Measurements from ENCODE around the gene TEAD4. TPM values are rescaled to one million over a fixed set of nuclear protein-coding genes. Genes with fewer than 3 reads are reported as not detected.

Gene TEAD4
- total RNA-seq, 1 donor: 15.2 TPM

DNA sequence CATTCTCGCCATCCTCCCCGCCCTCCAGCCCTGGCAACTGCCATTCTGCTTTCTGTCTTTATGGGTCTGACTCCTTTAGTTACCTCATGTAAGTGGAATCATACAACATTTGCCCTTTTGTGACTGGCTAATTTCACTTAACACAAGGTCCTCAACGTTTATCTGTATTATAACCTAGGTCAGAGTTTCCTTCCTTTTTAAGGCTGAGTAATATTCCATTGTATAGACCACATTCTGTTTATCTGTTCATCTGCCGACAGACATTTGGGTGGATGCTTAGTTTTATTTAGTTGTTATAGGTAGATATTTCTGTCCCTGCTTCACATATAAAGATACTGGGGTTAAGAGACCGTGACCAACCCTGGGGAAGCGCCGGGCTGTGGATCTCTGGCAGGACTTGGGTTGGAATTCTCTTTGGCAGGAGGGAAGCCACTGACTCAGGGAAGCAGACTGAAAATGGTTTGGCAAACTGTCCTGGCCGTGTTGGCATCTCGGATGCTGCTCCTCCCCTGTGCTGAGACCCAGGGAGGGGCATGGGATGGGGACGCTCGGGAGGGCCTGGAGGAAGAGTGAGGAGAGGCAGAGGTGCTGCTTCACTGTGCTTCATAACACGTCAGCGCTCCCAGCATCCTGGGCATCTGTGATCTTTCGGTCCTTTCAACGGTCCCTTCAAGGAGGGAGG is 38.9 kb downstream of the TEAD4 start:
- peak overlapping the region; percentile 54 for H3K4me2 ChIP-seq (ENCODE audit: insufficient read depth, low read length)
- peaks cover 24% of the 10 kb centered on the region for H3K4me1 ChIP-seq (ENCODE audit: insufficient read depth, low read length)
- H4K20me1 ChIP-seq (ENCODE audit: insufficient read depth, low read length): peaks cover 15% of the 10 kb centered on the region
- no peaks in the 10 kb centered on the region for H3K9me3 ChIP-seq (ENCODE audit: low read depth, low read length)
- H3K27me3 ChIP-seq (ENCODE audit: insufficient read depth, low read length): no peaks in the 10 kb centered on the region
- DNase-seq (ENCODE audit: insufficient read length, low spot score, missing footprints): peak; percentile 84
- H3K36me3 ChIP-seq (ENCODE audit: insufficient read depth, low read length): peaks cover 10% of the 10 kb centered on the region
- H3K4me3 ChIP-seq (ENCODE audit: insufficient read depth, low read length): no peak overlapping the region
- peaks cover 27% of the 10 kb centered on the region for H3K79me2 ChIP-seq (ENCODE audit: insufficient read depth, low read length)
- TF ChIP-seq, protein P1, sequence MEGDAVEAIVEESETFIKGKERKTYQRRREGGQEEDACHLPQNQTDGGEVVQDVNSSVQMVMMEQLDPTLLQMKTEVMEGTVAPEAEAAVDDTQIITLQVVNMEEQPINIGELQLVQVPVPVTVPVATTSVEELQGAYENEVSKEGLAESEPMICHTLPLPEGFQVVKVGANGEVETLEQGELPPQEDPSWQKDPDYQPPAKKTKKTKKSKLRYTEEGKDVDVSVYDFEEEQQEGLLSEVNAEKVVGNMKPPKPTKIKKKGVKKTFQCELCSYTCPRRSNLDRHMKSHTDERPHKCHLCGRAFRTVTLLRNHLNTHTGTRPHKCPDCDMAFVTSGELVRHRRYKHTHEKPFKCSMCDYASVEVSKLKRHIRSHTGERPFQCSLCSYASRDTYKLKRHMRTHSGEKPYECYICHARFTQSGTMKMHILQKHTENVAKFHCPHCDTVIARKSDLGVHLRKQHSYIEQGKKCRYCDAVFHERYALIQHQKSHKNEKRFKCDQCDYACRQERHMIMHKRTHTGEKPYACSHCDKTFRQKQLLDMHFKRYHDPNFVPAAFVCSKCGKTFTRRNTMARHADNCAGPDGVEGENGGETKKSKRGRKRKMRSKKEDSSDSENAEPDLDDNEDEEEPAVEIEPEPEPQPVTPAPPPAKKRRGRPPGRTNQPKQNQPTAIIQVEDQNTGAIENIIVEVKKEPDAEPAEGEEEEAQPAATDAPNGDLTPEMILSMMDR (IDR thresholded peaks at IDR 0.05; ENCODE audit: extremely low read depth, low read depth, low read length): no peak
- peak overlapping the region; percentile 74 for H3K27ac ChIP-seq (ENCODE audit: low read depth, low read length)
- no peak overlapping the region for H2AFZ ChIP-seq (ENCODE audit: low read length)

- Histone ChIP-seq H3K4me1 (ENCODE audit: insufficient read depth, low read length) (peaks cover 30% of the 10 kb centered on the region), H3K27me3 (ENCODE audit: insufficient read depth, low read length) (no peaks in the 10 kb centered on the region), H3K79me2 (ENCODE audit: insufficient read depth, low read length) (peaks cover 25% of the 10 kb centered on the region), H2AFZ (ENCODE audit: low read length) (no peak overlapping the region), H3K9me3 (ENCODE audit: low read depth, low read length) (no peaks in the 10 kb centered on the region), H4K20me1 (ENCODE audit: insufficient read depth, low read length) (peaks cover 15% of the 10 kb centered on the region), H3K4me3 (ENCODE audit: insufficient read depth, low read length) (peak overlapping the region; percentile 20), H3K4me2 (ENCODE audit: insufficient read depth, low read length) (peak overlapping the region; percentile 54), H3K27ac (ENCODE audit: low read depth, low read length) (peak overlapping the region; percentile 74), H3K36me3 (ENCODE audit: insufficient read depth, low read length) (peaks cover 10% of the 10 kb centered on the region)
- TF ChIP-seq, protein P1 (IDR thresholded peaks at IDR 0.05; ENCODE audit: extremely low read depth, low read depth, low read length): no peak
- DNase-seq (ENCODE audit: insufficient read length, low spot score, missing footprints): peak; percentile 100
Measured at GRCh38 chr12:2998789-2999264, 39.6 kb downstream of the TEAD4 start.

- no peaks in the 10 kb centered on the region for H3K9me3 ChIP-seq (ENCODE audit: low read depth, low read length)
- peaks cover 15% of the 10 kb centered on the region for H4K20me1 ChIP-seq (ENCODE audit: insufficient read depth, low read length)
- no peaks in the 10 kb centered on the region for H3K27me3 ChIP-seq (ENCODE audit: insufficient read depth, low read length)
- TF ChIP-seq, protein P1 (IDR thresholded peaks at IDR 0.05; ENCODE audit: extremely low read depth, low read depth, low read length): no peak
- peak overlapping the region; percentile 44 for H3K4me2 ChIP-seq (ENCODE audit: insufficient read depth, low read length)
- peaks cover 27% of the 10 kb centered on the region for H3K79me2 ChIP-seq (ENCODE audit: insufficient read depth, low read length)
- H3K4me3 ChIP-seq (ENCODE audit: insufficient read depth, low read length): no peak overlapping the region
- H3K36me3 ChIP-seq (ENCODE audit: insufficient read depth, low read length): peaks cover 8% of the 10 kb centered on the region
- peak overlapping the region; percentile 74 for H3K27ac ChIP-seq (ENCODE audit: low read depth, low read length)
- peaks cover 33% of the 10 kb centered on the region for H3K4me1 ChIP-seq (ENCODE audit: insufficient read depth, low read length)
- no peak overlapping the region for H2AFZ ChIP-seq (ENCODE audit: low read length)
- DNase-seq (ENCODE audit: insufficient read length, low spot score, missing footprints): peak; percentile 39
Measured at GRCh38 chr12:2999265-2999841, 40.2 kb downstream of the TEAD4 start.

DNA sequence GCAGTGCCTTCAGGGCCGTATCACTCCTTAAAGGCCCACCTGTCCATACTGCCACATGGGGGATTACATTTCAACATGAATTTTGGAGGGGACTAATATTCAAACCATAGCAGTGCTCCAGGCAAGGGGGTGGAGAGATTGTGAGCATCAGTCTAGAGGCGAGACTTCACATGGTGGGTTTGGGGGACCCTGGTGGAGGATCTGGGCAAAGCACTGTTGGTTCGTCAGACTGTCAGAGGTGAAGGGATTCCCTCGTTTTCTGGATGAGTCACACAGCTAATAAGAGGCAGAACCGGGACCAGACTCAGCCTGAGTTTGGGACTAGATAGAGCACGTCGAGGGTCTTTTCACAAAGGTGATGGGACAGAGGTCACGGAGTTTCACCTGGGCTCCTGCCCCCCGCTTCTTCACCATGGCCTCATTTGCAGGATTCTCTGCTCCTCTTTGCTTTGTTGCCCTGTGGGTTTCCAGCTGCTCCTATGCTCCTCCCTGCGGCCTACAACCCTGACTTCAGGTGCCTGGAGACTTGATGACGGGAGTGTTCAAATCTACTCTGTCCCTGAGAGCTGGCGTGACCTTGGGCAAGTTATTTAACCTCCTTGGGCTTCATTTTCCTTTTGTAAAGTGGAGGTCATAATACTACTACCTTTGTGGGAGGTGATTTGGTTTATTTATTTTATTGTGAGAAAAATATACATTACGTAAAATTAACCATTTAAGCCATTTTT is 41.5 kb downstream of the TEAD4 start:
- H3K27ac ChIP-seq (ENCODE audit: low read depth, low read length): no peak overlapping the region
- DNase-seq (ENCODE audit: insufficient read length, low spot score, missing footprints): peak; percentile 53
- no peaks in the 10 kb centered on the region for H3K9me3 ChIP-seq (ENCODE audit: low read depth, low read length)
- no peak overlapping the region for H2AFZ ChIP-seq (ENCODE audit: low read length)
- peaks cover 15% of the 10 kb centered on the region for H4K20me1 ChIP-seq (ENCODE audit: insufficient read depth, low read length)
- peaks cover 45% of the 10 kb centered on the region for H3K4me1 ChIP-seq (ENCODE audit: insufficient read depth, low read length)
- H3K79me2 ChIP-seq (ENCODE audit: insufficient read depth, low read length): peaks cover 29% of the 10 kb centered on the region
- no peak overlapping the region for H3K4me2 ChIP-seq (ENCODE audit: insufficient read depth, low read length)
- TF ChIP-seq, protein P1 (IDR thresholded peaks at IDR 0.05; ENCODE audit: extremely low read depth, low read depth, low read length): peak; percentile 18
- H3K36me3 ChIP-seq (ENCODE audit: insufficient read depth, low read length): peaks cover 4% of the 10 kb centered on the region
- no peak overlapping the region for H3K4me3 ChIP-seq (ENCODE audit: insufficient read depth, low read length)
- no peaks in the 10 kb centered on the region for H3K27me3 ChIP-seq (ENCODE audit: insufficient read depth, low read length)

Data from osteoblast (primary cell).